Measurements from ENCODE around the gene RGS3.
A peak's percentile ranks its signal among the peaks of the same experiment; 100 is the strongest.
"Not testable (repeated sequence)": the region's sequence is repeated elsewhere in the genome, so short reads cannot be mapped to it uniquely, and the experiment has no call there.

The RGS3 gene

DNA sequence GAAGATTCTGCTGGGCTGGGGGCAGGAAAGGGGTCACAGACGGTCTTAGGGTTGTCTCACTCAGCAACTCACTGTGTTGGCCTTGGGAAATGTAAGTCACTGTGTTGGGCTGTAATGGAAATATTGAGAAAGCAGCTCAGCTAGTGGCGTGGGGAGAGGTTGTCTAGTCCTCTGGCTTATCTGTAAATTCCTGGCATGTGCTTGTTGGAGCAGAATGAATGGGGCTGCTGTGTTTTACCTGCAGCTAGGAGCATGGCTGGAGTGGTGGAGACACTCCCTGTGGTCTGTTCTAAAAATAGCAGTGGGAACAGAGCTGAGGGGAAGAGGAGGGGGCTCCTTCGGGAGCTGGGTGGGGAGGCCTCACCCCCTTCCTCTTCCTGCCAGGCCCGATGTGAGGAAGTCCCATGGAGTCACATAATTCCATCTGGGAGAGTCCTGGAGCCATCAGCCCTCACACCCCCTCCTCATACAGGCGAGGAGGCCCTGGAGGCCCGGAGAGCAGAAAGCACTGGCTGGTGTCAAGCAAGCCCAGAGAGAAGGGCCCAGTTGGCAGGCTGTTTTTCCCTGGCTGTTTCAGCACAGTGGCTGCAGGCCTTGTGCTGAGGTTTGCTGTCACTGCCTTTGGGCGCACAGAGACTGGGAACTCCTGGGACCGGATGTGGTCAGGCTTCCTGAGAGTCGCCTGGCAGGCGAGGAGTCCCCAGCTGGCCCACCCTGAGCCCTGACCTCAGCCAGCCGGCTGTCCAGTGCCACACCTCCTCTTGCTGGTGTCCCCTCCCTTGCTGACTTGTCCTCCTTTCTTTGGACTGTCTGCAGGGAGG lies 84.9 kb downstream of the RGS3 start:
- DNase-seq (ENCODE audit: low read depth): peak; percentile 82
- H3K4me3 ChIP-seq (ENCODE audit: low read depth, low read length): no peak overlapping the region
- no peak for TF ChIP-seq CTCF (conservative IDR thresholded peaks at IDR 0.05; ENCODE audit: low read depth, low read length)

DNA sequence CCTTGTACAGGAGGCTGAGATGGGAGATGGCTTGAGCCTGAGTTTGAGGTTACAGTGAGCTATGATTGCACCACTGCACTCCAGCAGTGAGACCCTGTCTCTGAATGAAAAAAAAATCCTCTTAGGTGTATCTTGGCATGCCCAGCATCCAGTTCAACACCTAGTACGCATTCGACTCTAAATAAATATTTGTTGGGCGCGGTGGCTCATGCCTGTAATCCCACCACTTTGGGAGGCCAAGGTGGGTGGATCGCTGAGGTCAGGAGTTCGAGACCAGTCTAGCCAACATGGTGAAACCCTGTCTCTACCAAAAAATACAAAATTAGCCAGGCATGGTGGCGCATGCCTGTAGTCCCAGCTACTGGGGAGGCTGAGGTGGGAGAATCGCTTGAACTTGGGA lies 86.4 kb downstream of the RGS3 start:
- H3K4me3 ChIP-seq (ENCODE audit: low read depth, low read length); DNase-seq (ENCODE audit: low read depth): not testable (repeated sequence)

DNA sequence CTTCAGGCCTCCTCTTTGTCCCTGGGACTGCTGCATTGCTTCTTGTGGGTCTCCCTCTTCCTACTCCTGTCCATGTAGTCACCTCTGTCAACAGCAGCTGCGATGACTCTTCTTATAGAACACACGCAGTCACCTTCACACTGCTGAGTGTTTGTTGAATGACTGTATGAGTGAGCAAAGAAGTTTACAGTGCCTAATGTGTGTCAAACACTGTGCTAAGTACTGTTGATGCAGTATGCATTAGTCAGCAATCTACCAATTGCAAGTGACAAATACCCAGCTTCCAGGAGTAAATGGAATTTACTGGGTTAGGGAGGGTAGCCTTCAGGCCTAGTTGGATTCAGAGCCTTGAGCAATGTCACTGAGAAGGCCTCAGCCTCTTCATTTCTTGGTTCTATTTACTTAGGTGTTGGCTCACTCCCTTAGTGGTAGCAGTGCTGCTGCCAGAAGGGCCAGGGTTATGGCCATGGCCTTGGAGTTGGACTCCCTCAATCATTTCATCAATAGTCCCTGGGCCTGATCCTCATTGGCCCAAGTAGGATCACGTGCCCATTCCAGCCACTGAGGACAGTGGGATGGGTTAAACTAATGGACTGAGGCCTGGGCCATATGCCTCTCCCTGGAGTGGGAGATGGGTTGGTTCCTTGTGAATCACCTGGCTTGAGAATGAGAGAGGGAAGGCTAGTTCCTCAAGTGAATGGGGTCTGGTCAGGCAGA lies 93.5 kb downstream of the RGS3 start:
- DNase-seq (ENCODE audit: low read depth): no peak
- H3K4me3 ChIP-seq (ENCODE audit: low read depth, low read length): no peak overlapping the region
- TF ChIP-seq CTCF (conservative IDR thresholded peaks at IDR 0.05; ENCODE audit: low read depth, low read length): no peak

DNA sequence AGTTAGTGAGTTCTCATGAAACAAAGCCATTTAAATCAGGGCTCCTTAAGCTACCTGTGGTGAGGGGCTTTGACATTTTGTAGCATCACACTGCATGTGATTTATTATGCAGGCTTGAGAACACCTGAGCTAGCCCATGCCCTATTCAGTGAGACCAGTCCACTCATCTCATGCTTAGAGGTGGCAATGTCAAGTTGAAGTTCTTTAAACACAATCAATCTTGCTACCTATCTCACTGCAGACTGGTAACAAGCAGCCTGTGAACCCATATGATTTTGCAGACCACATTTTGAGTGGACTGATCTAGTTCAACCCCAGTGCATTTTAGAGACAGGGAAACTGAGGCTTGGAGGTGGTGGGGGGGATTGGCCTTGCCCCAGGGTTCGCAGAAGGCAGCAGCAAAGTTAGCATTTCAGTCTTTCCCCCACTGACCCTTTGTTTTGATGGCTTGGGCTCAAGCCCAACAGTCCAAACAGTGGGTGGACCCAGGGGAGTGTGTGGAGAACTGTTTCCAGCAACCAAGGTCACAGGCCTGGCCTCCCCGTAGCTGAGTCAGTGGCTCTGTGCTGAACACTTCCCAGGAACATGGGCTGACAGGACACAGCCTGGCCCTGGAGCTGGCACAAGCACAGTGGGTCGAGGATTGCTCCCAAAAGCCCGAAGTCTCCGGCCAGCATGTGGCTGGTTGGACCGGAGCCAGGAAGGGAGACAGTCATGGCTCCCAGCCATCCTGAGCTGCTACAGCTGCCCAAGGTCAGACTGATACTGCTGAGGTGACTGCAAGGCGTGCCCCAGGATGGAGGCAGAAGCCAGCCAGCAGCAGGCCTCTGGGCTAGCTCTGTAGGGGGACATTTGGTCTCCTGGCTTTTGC lies 95.3 kb downstream of the RGS3 start:
- no peak overlapping the region for H3K4me3 ChIP-seq (ENCODE audit: low read depth, low read length)
- TF ChIP-seq CTCF (conservative IDR thresholded peaks at IDR 0.05; ENCODE audit: low read depth, low read length): no peak
- peak; percentile 74 for DNase-seq (ENCODE audit: low read depth)

GRCh38 chr9:113559834-113560800 lies 96.6 kb downstream of the RGS3 start:
- no peak overlapping the region for H3K4me3 ChIP-seq (ENCODE audit: low read depth, low read length)
- no peak for TF ChIP-seq CTCF (conservative IDR thresholded peaks at IDR 0.05; ENCODE audit: low read depth, low read length)
- DNase-seq (ENCODE audit: low read depth): no peak

DNA sequence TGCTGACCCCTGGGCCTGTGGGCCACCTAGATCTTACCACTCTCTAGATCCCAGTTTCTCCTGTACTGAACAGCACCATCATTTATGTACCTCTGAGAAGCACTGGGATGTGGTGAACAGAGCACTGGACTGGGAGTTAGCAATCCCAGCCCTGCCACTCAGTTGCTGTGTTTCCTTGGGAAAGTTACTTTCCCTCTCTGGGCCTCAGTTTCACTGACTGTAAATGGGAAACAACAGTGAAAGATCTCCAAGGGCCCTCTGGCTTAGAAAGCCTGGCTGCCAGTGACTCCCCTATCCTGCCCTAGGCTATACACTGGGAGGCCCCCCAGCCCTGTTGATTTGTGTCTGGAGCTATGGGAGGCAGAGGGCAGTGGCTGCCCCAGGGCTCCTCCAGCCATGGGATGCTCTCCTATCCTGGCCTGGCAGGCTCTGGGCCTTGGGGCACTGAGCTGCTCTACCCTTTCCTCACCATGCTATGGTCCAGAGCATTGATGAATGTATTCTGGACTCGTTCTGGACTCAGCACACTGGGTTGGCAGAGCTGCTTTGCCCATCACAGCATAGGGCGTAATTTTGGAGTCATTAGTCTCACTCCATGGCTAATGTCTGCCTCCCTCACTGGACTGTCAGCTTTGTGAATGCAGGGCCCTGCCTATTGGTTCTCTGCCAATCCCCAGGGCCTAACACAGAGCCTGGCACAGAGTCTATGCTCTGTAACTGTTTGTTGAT lies 99.3 kb downstream of the RGS3 start:
- no peak overlapping the region for H3K4me3 ChIP-seq (ENCODE audit: low read depth, low read length)
- no peak for DNase-seq (ENCODE audit: low read depth)
- no peak for TF ChIP-seq CTCF (conservative IDR thresholded peaks at IDR 0.05; ENCODE audit: low read depth, low read length)

Measured in choroid plexus epithelial cell (primary cell).